LNCaP clone FGC (cell line): Measurements from ENCODE around the gene SMIM45.
"Not testable (repeated sequence)": the region's sequence is repeated elsewhere in the genome, so short reads cannot be mapped to it uniquely, and the experiment has no call there.

Source experiments
- DNase-seq: peaks from one replicate; pipeline ENCODE4 v3.0.0-alpha.2; 2011; ENCODE audit warnings: low read depth
- H3K4me3 ChIP-seq: 2 replicates; pipeline ENCODE4 v1.5.1; 2011; ENCODE audit warnings: mild to moderate bottlenecking, low read depth, low read length, control low read depth
- TF ChIP-seq, protein P1 (sequence below): IDR thresholded peaks from 2 replicates; pipeline ENCODE4 v1.5.1; 2012; ENCODE audit warnings: mild to moderate bottlenecking; ENCODE audit not compliant: control insufficient read depth, insufficient read depth; ENCODE audit errors: extremely low read depth

SMIM45 gene

DNA sequence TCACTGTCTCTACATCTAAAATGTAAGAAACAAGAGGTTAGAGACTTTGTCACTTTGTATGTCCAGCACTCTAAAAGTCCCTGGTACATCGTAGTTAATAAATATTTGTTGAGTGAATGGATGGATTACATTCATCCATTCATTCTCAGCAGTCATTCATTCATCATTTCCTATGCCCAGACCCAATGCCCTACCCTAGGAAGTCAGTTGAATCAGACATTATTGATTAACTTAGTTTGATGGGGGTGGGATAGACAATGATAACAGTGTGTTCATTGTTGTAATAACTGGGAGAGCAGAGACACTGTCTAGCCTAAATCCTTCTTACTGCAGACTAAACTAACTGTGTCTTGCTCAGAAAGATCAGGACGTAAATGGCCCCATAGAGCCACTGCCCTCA lies 3.8 kb upstream of the SMIM45 start:
- no peak for DNase-seq
- no peak overlapping the region for H3K4me3 ChIP-seq
- TF ChIP-seq, protein P1, sequence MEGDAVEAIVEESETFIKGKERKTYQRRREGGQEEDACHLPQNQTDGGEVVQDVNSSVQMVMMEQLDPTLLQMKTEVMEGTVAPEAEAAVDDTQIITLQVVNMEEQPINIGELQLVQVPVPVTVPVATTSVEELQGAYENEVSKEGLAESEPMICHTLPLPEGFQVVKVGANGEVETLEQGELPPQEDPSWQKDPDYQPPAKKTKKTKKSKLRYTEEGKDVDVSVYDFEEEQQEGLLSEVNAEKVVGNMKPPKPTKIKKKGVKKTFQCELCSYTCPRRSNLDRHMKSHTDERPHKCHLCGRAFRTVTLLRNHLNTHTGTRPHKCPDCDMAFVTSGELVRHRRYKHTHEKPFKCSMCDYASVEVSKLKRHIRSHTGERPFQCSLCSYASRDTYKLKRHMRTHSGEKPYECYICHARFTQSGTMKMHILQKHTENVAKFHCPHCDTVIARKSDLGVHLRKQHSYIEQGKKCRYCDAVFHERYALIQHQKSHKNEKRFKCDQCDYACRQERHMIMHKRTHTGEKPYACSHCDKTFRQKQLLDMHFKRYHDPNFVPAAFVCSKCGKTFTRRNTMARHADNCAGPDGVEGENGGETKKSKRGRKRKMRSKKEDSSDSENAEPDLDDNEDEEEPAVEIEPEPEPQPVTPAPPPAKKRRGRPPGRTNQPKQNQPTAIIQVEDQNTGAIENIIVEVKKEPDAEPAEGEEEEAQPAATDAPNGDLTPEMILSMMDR: no peak

DNA sequence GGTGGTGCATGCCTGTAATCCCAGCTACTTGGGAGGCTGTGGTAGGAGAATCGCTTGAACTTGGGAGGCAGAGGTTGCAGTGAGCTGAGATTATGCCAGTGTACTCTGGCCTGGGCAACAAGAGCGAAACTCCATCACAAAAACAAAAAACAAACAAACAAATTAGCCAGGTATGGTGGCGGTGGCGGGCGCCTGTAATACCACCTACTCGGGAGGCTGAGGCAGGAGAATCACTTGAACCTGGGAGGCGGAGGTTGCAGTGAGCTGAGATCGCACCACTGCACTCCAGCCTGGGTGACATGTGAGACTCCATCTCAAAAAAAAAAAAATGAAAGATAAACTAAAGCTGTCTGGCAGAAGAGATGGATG lies 3.0 kb upstream of the SMIM45 start:
- H3K4me3 ChIP-seq: not testable (repeated sequence)

GRCh38 chr22:41949297-41949965 lies 2.5 kb upstream of the SMIM45 start:
- no peak for DNase-seq
- no peak overlapping the region for H3K4me3 ChIP-seq

More for the DNA sequence above, 3.0 kb upstream of the SMIM45 start:
- not testable (repeated sequence) for DNase-seq

GRCh38 chr22:41952713-41953112 lies 763 bp downstream of the SMIM45 start:
- no peak overlapping the region for H3K4me3 ChIP-seq
- no peak for DNase-seq
- TF ChIP-seq, protein P1: no peak

More at GRCh38 chr22:41949297-41949965, 2.5 kb upstream of the SMIM45 start:
- TF ChIP-seq, protein P1: no peak

GRCh38 chr22:41957941-41958556 lies 6.1 kb downstream of the SMIM45 start:
- TF ChIP-seq, protein P1: no peak
- DNase-seq: no peak
- H3K4me3 ChIP-seq: no peak overlapping the region

DNA sequence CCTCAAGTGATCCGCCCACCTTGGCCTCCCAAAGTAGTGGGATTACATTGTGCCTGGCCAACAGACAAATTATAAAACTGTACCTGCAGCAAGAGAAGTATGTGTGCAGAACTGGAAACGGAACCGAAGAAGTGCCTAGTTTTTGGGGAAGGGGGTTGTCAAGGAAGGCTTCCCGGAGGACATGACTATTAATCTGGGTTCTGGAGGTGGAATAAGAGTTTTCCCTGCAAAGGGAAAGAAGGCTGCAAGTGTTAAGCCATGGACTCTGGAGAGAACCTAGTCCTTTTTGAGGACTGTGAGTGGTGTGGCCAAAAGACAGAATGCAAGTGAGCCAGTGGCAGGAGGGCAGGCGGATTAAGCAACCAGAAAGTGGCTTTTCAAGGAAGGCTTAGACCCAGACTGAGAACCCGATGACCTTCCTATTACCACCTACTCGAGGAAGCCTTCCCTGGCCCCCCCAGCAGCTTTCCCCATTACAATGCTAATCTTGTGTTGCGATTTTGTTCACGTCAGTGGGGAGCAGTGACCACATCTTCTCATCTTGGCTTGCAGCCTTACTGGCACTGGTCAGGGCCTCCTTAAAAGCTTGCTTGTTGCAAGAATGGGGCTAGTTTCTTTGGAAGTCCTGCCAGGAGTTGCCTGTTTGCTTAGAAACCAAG lies 11.6 kb downstream of the SMIM45 start:
- DNase-seq: no peak
- TF ChIP-seq, protein P1: no peak
- no peak overlapping the region for H3K4me3 ChIP-seq

DNA sequence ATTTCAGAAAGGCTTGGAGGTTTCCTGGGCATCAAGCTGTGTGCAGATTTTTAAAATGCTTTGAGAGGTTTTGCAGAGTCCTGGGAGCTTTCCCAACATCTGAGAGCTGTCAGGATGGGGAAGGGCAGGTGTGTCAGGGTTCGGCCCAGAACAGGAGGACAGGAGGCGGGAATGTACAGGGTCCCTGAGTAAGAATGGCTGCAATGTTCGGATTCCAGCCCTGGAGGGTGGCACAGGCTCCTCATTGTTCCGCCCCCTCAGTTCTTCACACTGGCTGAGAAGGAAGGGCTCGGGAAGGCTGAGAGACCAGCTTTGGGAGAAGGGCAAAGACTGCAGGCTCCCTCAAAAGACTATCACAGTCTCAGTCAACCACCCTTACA lies 12.2 kb downstream of the SMIM45 start:
- TF ChIP-seq, protein P1: no peak
- H3K4me3 ChIP-seq: no peak overlapping the region
- DNase-seq: no peak
